Fibroblast of skin of right biceps (primary cell): ENCODE results near the gene GDPD5.
"Not testable (repeated sequence)": the region's sequence is repeated elsewhere in the genome, so short reads cannot be mapped to it uniquely, and the experiment has no call there.

Experiments used
- DNase-seq: peaks from one replicate; pipeline ENCODE4 v3.0.0-alpha.2; 2013

GDPD5 gene

DNA sequence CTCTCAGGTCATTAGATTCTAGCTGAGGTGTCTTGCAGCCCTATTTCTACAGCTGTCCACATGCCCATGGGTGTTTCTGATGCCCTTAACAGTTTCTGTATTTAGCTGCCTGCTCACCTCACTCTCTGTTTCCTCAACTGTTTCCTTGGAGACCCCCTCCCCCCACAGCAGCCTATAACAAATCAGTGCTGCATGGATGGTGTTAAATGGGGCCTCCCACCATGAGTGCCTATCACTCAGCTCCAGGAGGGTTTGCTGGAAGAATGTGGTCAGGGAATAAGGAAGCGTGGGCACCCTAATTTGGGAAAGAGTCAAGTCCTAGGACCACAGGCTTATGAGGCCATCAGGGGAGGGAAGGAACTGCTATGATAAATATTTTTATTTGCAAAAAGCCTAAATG is 101.3 kb downstream of the GDPD5 start:
- no peak for DNase-seq

DNA sequence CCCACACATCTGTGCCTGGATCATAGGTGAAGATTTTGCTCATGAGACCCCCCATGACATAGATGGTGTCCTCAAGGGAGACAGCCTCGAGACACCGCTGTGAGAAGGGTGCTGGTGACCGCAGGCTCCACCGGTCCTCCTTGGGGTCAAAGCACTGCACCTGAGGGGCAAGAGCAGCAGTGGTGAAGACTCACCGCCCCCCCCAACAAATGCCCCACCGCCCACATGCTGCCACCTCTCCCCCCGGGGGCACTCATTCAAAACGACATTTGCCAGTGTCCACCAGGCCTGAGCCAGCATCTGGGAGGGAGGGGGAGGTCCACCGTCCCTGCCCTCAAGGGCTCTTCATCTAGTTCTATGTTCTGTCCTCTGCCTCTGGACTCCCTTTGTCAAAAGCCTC is 102.0 kb downstream of the GDPD5 start:
- DNase-seq = no peak

DNA sequence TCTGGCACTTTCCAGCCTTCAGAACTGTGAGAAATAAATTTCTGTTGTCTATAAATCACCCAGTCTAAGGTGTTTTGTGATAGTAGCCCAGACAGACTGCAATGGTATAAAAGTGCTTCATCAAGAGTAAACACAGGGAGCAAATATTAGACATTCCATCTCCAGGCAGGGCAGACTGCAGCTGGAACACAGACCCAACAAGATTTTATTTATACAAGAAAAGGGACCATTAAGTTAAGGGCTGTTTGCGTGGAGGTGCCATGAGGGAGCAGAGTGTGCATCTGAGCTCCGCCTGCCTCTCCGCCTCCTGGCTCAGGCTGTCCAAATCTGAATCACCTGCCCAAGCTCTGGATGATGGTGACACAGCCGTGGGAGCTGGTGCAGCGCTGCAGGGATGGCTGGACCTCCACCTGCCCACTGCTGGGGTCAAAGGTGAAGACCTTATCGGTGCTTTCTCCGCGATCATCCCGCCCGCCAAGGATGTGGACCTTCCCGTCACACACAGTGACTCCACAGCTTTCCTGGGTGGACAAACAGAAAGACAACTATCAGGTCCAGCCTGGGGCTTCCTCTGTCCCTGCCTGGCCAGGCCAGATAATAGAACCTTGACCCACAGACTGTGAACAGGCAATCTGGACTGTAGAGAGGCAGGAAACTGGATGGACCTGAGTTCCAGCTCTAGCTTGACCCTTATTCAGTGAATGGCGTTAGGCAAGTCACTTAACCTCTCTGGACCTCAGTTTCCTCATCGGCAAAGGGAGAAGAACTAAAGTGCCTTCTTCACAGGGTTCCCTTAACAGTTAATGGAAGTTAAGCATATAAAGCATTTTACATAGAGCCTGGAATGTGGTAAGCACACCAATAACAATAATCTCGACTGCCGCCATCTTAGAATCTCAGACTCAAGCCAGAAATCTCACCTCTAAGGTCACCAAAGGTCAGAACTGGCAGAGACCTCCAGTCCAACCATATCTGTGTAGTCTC is 103.2 kb downstream of the GDPD5 start:
- no peak for DNase-seq

DNA sequence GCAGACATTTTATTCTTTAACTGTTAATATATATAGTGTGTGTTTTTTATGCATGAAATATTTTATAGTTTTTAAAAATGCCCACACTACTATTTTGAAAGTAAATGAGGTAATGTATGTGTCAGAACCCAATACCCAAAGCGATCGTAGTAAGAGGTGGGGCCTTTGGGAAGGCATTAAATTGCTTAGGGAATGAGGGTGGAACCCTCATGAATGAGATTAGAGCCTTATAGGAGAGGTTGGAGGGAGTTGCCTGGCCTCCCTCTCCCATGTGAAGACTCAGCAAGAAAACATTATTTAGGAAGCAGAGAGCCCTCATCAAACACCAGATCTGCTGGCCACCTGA is 103.9 kb downstream of the GDPD5 start:
- no peak for DNase-seq

DNA sequence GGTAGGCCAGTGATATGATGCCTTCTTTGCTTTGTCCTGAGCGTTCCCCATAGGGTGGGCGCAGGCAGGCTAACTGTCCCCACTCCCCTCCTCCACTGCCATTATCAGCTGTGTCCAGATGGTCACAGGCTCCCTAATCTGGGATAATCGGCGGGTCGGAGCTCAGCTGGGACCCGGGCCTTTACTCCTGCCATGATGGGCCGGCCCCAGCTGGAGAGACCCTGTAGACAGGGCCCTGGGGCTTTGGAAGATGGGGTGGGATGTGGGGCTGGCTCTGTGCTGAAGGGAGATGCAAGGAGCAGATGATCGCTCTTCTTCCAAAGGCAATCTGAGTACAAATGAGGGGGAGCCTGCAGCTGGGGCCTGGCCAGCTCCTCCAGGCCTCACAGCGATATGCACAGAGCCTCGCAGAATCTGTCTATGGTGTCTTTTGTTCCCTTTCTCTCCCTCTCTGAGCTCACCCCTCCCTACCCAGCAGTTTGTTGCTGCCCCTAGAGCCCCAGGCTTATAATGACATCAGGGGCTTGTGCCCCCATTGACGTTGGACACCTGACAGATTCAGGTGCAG is 104.6 kb downstream of the GDPD5 start:
- no peak for DNase-seq

DNA sequence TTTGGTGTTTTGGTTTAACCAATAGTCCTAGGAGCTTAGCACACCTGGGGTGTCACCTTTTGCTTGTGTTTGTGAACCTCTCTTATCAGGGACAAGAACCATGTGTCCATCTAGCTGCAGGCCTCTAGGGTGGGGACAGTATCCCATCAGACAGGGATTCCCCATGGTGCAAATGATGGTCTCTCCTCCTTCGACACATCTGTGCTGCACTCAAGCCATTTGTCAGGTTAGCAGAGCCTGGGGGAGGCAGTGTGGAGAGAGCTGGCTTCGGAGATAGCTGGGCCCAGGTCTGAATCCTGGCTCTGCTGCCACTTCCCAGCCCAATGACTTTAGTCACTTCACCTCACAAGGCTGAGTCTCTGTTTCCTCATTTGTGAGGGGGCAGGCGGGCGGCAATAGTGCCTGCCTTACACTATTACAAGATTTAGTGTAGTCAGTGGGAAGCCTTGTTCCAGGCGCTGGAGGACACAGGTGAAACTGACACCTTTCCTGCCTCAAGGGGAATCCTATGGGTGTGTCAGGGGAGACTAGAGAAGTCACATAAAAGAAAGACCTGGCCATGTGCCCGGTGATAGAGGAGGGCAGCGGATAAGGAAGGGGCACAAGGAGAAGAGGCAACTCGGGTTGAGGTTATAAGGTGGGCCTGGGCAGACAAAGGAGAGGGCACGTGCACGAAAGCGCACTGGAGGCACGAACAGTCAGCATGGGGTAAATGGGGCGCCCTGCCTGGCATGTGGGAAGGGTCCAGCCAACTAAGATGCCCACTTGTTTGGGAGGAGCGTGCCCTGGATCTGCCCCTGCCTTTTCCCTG is 105.3 kb downstream of the GDPD5 start:
- no peak for DNase-seq

DNA sequence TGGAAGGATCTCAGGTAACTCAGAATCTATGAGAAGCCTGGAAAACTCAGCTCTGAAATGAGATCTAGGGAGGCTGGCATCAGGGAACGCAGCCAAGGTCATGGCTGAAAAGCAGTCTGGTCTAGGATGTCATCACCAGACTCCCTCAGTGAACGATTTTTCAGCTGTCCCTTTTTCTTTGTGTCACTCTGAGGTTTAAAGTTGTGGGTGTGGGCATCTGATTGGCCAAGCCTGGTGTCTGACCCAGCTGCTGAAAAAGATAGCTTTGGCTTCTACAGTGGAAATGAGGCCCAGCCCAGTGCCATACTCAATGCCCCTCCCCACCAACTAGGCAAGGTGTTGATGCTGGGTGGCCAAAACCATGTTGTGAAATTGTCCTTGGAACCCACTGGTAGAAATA is 111.9 kb downstream of the GDPD5 start:
- DNase-seq = no peak

DNA sequence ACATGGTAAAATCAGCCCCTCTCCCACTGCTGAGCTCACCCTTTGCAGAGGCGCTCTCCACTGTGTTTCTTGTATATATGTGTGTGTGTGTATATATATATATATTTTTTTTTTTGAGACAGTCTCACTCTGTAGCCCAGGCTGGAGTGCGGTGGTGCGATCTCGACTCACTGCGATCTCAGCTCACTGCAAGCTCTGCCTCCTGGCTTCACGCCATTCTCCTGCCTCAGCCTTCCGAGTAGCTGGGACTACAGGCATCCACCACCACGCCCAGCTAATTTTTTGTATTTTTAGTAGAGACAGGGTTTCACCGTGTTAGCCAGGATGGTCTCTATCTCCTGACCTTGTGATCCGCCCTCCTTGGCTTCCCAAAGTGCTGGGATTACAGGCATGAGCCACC is 112.6 kb downstream of the GDPD5 start:
- not testable (repeated sequence) for DNase-seq

DNA sequence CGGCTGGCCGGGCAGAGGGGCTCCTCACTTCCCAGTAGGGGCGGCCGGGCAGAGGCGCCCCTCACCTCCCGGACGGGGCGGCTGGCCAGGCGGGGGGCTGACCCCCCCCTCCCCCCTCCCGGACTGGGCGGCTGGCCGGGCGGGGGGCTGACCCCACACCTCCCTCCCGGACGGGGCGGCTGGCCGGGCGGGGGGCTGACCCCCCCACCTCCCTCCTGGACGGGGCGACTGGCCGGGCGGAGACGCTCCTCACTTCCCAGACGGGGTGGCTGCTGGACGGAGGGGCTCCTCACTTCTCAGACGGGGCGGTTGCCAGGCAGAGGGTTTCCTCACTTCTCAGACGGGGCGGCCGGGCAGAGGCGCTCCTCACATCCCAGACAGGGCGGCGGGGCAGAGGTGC is 115.8 kb downstream of the GDPD5 start:
- DNase-seq = not testable (repeated sequence)

DNA sequence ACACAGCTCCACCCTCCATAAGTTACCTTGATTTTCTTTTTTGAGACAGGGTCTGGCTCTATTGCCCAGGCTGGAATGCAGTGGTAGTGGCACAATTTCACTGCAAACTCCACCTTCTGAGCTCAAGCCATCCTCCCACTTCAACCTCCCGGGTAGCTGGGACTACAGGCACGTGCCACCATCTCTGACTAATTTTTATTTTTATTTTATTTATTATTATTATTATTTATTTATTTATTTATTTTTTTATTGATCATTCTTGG is 116.9 kb downstream of the GDPD5 start:
- no peak for DNase-seq

DNA sequence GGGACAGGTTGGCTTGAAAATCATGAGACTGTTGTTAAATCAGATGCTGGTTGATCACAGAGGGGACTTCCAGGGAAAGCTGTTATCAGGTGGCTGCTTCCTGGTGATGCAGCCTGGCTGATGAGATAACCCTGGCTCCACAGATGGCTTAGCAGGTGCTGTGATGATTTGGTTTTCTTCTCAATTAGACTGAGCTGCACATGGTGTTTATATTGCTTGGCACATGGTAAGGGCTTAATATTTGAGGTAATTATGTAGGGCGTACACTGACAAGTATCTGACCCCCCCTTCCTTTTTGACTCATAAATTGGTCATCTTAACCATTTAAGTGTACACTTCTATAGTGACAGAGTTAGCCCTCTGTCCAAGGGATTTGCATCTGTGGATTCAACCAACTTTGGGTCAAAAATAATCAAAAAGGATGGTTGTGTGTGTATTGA is 119.4 kb downstream of the GDPD5 start:
- no peak for DNase-seq

DNA sequence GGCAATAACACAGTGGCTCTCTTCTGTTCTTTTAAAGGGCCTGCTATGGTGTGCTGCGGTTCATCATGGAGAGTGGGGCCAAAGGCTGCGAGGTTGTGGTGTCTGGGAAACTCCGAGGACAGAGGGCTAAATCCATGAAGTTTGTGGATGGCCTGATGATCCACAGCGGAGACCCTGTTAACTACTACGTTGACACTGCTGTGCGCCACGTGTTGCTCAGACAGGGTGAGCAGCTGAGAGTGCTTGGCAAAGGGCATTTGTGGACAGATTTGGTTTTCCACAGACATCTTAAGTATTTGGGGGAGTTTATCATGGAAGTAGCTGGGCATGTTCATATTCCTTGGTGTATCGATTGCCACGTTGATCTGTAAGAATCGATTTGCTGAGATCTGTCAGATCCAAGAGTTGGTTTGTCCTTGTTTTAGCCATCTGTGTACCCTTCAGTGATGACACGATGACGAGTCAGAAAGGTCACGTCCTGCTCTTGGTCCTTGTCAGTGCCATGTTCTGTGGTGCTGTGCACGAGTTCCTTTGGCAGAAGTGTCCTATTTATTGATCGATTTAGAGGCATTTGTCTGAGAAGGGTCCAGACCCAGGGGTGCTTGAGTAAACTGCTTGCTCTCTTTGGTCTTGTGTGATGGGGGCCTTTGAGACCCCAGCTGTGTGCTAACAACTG is 121.6 kb downstream of the GDPD5 start:
- no peak for DNase-seq

DNA sequence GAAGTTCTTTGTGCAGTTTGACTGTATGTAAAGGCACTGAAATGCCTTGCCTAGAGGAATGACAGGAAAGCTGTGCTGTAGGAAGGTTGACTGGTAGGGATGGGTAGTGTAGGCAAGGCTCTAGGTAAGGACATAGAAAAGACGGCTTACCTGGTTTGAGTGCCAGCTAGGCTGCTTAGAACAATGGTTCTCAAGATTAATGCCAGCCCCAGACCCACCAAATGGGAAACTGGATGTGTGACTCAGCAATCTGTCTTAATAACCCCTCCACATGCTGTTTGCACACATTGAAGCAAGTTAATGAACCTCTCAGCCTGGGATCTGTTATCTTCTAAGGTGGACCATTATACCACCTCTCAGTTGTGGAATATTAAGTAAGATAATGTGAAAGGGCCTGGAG is 122.7 kb downstream of the GDPD5 start:
- no peak for DNase-seq

DNA sequence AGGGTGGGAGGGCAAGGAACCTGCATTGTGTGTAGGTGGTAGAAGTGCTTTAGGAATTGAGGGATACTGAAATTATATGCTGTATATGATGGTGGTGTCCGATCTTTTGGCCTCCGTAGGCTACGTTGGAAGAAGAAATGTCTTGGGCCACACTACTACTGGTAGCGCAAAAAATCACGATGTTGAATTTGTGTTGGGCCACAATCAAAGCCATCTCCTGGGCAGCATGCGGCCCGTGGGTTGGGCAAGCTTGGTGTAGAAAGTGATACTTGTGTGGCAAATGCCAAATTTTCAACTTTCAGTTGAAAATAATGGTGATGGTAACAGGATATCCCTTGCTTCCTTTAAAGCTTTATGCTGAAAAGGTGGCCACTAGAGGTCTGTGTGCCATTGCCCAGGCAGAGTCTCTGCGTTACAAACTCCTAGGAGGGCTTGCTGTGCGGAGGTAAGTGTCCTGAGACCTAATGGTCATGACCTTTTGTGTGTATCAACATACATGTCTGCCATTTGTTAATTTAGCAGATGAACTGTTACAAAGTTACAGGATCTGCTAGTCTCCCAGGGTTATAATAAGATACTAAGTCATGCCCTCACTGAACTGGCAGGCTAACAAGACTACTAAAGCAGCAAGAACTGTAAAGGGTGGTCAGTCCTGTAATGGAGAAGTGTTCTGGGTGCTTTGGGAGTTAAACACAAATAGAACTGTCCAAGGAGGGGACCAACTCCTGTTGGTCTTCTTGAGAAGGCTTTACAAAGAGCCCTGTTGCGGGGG is 123.6 kb downstream of the GDPD5 start:
- no peak for DNase-seq

DNA sequence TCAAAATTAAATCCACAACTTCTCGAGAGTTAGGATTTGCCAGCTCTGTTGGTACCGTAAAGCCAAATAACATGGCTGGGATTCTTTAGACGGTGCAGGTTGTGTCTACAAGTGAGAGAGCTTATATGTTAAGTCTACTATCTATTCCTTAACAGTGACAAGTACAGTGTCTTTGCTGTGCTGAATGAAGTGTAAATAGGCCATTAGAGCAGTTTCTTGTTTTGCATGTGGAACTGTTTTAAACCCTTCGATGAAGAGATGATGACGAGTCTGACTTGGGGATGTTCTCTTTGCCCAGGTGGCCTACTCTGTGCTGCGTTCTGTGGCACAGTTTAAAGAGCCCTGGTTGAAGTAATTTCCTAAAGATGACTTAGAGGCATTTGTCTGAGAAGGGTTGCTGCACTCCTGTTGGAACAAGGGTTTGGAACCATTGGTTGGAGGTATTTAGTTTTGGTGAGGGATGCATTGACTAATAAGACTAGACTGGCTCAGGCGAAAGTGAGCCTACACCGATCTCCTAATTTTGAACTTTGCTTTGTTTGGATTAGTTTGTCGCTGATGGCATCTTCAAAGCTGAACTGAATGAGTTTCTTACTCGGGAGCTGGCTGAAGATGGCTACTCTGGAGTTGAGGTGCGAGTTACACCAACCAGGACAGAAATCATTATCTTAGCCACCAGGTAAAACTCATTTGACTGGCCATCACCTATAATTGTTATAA is 125.4 kb downstream of the GDPD5 start:
- no peak for DNase-seq

DNA sequence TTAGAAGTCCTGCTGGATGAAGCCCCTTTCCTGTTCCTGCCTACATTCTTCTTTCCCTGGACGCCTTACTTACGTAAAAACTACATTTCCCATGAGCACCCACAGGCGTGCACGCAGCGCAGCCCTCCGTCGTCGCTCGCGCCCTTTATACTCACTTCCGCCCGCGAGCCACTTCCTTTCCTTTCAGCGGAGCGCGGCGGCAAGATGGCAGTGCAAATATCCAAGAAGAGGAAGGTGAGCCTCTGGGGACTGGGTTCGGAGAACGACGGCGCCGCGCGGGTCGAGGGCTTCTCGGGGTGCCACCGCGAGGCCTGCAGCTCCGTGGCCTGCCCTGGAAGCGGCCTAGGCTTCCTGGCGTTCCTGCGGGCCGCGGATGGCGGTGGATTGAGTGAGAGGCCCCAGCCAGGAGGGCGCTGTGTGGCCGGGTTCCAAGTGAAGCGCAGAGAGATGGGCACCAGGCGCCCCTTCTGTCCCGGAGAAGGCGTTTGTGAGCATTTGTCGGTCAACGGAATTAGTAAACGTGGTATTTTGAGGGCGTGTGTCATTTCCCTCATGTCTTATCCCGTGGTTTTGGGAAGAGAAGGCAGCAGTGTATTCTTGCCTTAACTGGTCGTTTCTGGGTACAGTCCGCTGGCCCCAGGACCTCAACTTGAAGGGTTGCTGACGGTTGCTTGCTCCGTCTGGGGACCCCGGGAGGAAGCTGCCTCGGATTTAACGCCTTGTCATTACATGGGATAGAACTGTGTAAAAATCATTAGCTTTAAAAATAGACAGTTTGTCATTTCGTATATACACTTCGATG is 126.2 kb downstream of the GDPD5 start, which contains the start of gene RPS3:
Gene RPS3, plus strand, starts transcription at position 175 of the 802 bp plus-strand sequence. Its CDS starts 30 bp downstream, at position 205.
- peak; percentile 93 for DNase-seq

DNA sequence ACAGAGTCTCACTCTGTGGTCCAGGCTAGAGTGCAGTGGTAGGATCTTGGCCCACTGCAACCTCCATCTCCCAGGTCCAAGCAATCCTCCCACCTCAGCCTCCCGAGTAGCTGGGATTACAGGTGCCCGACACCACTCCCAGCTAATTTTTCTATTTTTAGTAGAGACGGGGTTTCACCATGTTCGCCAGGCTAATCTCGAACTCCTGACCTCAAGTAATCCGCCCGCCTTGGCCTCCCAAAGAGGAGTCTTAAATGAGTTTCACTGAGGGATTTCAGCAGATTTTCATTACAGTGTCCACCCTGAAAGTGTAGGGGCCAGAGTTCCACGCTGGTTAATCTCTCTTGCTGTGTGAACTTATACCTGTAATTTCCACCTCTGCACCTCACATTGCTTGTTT is 126.8 kb downstream of the GDPD5 start:
- no peak for DNase-seq

DNA sequence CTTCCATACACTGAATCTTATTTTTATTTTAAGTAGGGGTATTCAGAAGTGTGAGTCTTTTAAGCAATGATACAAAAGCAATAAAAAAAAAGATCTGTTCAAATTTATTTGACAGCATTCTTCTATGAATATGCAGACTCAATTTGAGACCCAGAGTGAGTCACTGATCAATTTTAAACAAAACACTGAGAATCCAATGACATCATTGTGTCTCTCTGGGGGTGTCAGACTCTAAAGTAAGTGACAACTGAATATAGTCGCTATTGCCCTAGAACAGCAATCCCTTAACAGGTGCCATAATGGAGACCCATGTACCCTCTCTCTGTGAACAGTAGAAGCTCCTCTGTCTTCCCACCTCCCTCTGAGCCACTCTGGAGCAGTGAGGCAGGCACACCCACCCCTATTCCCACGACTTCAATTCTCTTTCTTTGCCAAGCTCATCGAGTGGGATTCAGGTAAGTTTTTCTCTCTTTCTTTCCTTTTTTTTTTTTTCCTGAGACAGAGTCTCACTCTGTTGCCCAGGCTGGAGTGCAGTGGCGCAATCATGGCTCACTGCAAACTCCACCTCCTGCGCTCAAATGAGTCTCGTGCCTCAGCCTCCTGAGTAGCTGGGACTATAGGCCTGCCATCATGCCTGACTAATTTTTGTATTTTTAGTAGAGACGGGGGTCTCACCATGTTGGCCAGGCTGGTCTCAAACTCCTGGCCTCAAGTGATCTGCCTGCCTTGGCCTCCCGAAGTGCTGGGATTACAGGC is 131.5 kb downstream of the GDPD5 start:
- no peak for DNase-seq

DNA sequence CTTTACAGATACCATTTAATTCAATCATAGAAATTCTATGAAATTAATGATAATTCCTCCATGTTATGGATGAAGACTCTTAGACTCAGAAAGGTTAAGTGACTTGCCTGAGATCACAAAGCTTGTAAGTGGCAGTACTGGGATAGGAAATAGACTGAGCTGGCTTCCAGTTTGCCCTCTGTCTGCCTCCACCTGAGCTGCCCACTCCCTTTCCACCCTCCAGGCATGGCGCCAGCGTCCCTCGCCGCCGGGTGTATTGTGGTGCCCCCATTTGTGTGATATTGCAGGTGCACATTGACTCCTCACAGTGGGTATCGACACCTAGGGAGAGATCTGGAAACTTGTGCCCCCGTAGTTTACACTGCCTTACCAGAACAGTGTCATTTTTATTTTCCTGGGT is 135.8 kb downstream of the GDPD5 start:
- DNase-seq = no peak

DNA sequence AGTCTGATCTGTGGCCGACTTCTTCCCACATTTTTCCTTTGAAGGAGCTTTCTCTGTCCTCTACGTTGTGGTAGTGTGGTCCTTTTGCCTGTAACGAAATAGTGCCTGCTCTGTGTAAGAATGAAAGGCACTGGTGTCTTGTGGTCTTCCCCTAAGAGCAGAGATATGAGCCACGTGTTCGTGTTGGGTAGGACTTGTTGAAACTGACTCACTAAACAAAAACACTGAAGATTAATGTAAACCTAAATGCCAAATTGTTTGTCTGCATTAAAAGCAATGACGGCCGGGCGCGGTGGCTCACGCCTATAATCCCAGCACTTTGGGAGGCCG is 136.5 kb downstream of the GDPD5 start:
- DNase-seq = no peak
